Esophagus muscularis mucosa (tissue), 3 donors: ENCODE results near the gene SPPL3.

Experiments
- CTCF ChIP-seq, 3 experiments: fragments of 200-600 bp in 2 of 3; fragments of 450-650 bp in 1 of 3; sonication (generic) in 2 of 3; IDR thresholded peaks; one replicate each; pipeline ENCODE4 v1.5.1; 2017 to 2019; ENCODE audit warnings: antibody characterized with exemption in 3 of 3, mild to moderate bottlenecking in 2 of 3, moderate library complexity in 1 of 3
- POLR2A ChIP-seq: fragments of 450-650 bp; IDR thresholded peaks from one replicate; pipeline ENCODE4 v1.6.1; 2017; ENCODE audit warnings: antibody characterized with exemption, moderate library complexity, mild to moderate bottlenecking, low read depth
- POLR2AphosphoS5 ChIP-seq, 2 donors: sonication (generic); formaldehyde crosslinking; IDR thresholded peaks; one replicate each; pipeline ENCODE4 v1.6.1; 2017; ENCODE audit warnings: antibody characterized with exemption in 2 of 2

GRCh38 chr12:120741476-120742421, 162.4 kb downstream of the SPPL3 start:
- no peak for TF ChIP-seq CTCF (IDR thresholded peaks at IDR 0.05)
- no peak for TF ChIP-seq POLR2AphosphoS5 (IDR thresholded peaks at IDR 0.05)
- no peak for TF ChIP-seq POLR2A
